Keratinocyte (primary cell): ENCODE results near the gene ETNPPL. TPM values are rescaled to one million over a fixed set of nuclear protein-coding genes. Genes with fewer than 3 reads are reported as not detected.

Experiments
- DNase-seq: peaks from one replicate; pipeline ENCODE4 v3.0.0-alpha.2; 2011; ENCODE audit warnings: low read depth, missing footprints, low spot score
- FAIRE-seq: peaks from 2 replicates; lab custom pipeline; 2011; peaks lifted over from hg19 to GRCh38; lab: Jason Lieb, UNC
- H2AFZ ChIP-seq: 2 replicates; pipeline ENCODE4 v1.6.0; 2012; ENCODE audit warnings: low read length, control low read depth, inconsistent platforms; ENCODE audit not compliant: control insufficient read depth
- H3K27ac ChIP-seq: 2 replicates; pipeline ENCODE4 v1.5.1; 2011; ENCODE audit warnings: low read length; ENCODE audit not compliant: control insufficient read depth, insufficient read depth
- H3K27me3 ChIP-seq: 3 replicates; pipeline ENCODE4 v1.6.0; 2011; ENCODE audit warnings: low read length; ENCODE audit not compliant: control insufficient read depth, insufficient read depth; ENCODE audit errors: extremely low read depth
- H3K36me3 ChIP-seq, 2 experiments: 2 replicates in 1 of 2; 3 replicates in 1 of 2; pipeline ENCODE4 v1.5.1; 2011; ENCODE audit warnings: low read length in 2 of 2, mild to moderate bottlenecking in 1 of 2; ENCODE audit not compliant: control insufficient read depth in 2 of 2, insufficient read depth in 2 of 2; ENCODE audit errors: extremely low read depth in 1 of 2
- H3K4me1 ChIP-seq: 3 replicates; pipeline ENCODE4 v1.5.1; 2011; ENCODE audit warnings: low read length; ENCODE audit not compliant: control insufficient read depth, insufficient read depth; ENCODE audit errors: extremely low read depth
- H3K4me2 ChIP-seq: 3 replicates; pipeline ENCODE4 v1.6.0; 2011; ENCODE audit warnings: low read depth, low read length; ENCODE audit not compliant: control insufficient read depth, insufficient read depth; ENCODE audit errors: extremely low read depth
- H3K4me3 ChIP-seq, 3 experiments: fragments of 200-600 bp in 1 of 3; sonication (generic) in 1 of 3; 2 replicates in 2 of 3; 3 replicates in 1 of 3; pipeline ENCODE4 v1.5.1; 2011 to 2016; ENCODE audit warnings: low read length in 3 of 3, mild to moderate bottlenecking in 3 of 3, control low read depth in 2 of 3, inconsistent platforms in 1 of 3, low read depth in 1 of 3, mixed read lengths in 1 of 3, mixed run types in 1 of 3, moderate library complexity in 1 of 3; ENCODE audit not compliant: control insufficient read depth in 2 of 3, insufficient read depth in 2 of 3; ENCODE audit errors: extremely low read depth in 1 of 3
- H3K79me2 ChIP-seq: 2 replicates; pipeline ENCODE4 v1.6.0; 2012; ENCODE audit warnings: low read length; ENCODE audit not compliant: control insufficient read depth, insufficient read depth
- H3K9ac ChIP-seq: 3 replicates; pipeline ENCODE4 v1.6.0; 2011; ENCODE audit warnings: low read length; ENCODE audit not compliant: control insufficient read depth, insufficient read depth; ENCODE audit errors: extremely low read depth
- H3K9me1 ChIP-seq: 3 replicates; pipeline ENCODE4 v1.6.0; 2011; ENCODE audit warnings: low read length; ENCODE audit not compliant: control insufficient read depth, insufficient read depth; ENCODE audit errors: extremely low read depth
- H3K9me3 ChIP-seq: 2 replicates; pipeline ENCODE4 v1.5.1; 2012; ENCODE audit warnings: low read depth, low read length; ENCODE audit not compliant: control insufficient read depth
- H4K20me1 ChIP-seq: 3 replicates; pipeline ENCODE4 v1.6.0; 2011; ENCODE audit warnings: low read length; ENCODE audit not compliant: control insufficient read depth, insufficient read depth; ENCODE audit errors: extremely low read depth
- CTCF ChIP-seq, 3 experiments: IDR thresholded peaks in 1 of 3; conservative IDR thresholded peaks in 1 of 3; optimal IDR thresholded peaks in 1 of 3; 2 replicates in 2 of 3; 3 replicates in 1 of 3; pipeline versions ENCODE3 to v1.5.1; 2011; ENCODE audit warnings: low read length in 3 of 3, mild to moderate bottlenecking in 3 of 3, moderate library complexity in 2 of 3, control low read depth in 1 of 3, inconsistent platforms in 1 of 3; ENCODE audit not compliant: insufficient read depth in 2 of 3; ENCODE audit errors: extremely low read depth in 1 of 3
- EZH2 ChIP-seq: IDR thresholded peaks from one replicate; pipeline ENCODE4 v1.6.1; 2012; ENCODE audit warnings: inconsistent platforms, mild to moderate bottlenecking, low read length, moderate library complexity
- dilution Hi-C: fragments of 300-500 bp; cut with MboI; formaldehyde crosslinking; loops from one replicate; pipeline ENCODE4 v1.7.0; 2020; ENCODE audit warnings: low sequenced_read_pairs; ENCODE audit not compliant: extremely low pct_ligation_motif_present
- polyA plus RNA-seq, 5 experiments: library from polyadenylated mRNA; depleted of rRNA in 3 of 5; stranded (reverse) in 3 of 5; stranded (forward) in 1 of 5; unstranded in 1 of 5; fragments of >200 nt; gene quantifications; 1 replicate in 1 of 5; 2 replicates in 3 of 5; 3 replicates in 1 of 5; pipeline versions ENCODE4 v1.2.1 to v1.2.3, GENCODE V29; 2011 to 2012; ENCODE audit warnings: missing spikeins in 2 of 5, low read depth in 1 of 5, low replicate concordance in 1 of 5

Gene ETNPPL
- polyA plus RNA-seq, 1 donor (not counting 4 experiments of a cell fraction or from before 2014, with no cell fraction given), result not detected

GRCh38 chr4:108717386-108717785 is 45.5 kb downstream of the ETNPPL start:
- H3K79me2 ChIP-seq, result no peaks in the 10 kb centered on the region
- H3K27ac ChIP-seq, result no peak overlapping the region
- no peaks in the 10 kb centered on the region for H4K20me1 ChIP-seq
- DNase-seq (no peak), FAIRE-seq (no peak)
- no peaks in the 10 kb centered on the region for H3K9me3 ChIP-seq
- no peaks in the 10 kb centered on the region for H3K4me1 ChIP-seq
- no peak overlapping the region for H3K4me3 ChIP-seq
- H3K27me3 ChIP-seq, result no peaks in the 10 kb centered on the region
- H3K9ac ChIP-seq, result no peak overlapping the region
- H2AFZ ChIP-seq, result no peak overlapping the region
- H3K4me2 ChIP-seq, result no peak overlapping the region
- no peaks in the 10 kb centered on the region for H3K9me1 ChIP-seq
- TF ChIP-seq EZH2 (no peak), CTCF (optimal IDR thresholded peaks at IDR 0.05 in 1 of 3, IDR thresholded peaks at IDR 0.05 in 1 of 3, conservative IDR thresholded peaks at IDR 0.05 in 1 of 3; ENCODE audit: extremely low read depth in 1 of 3, insufficient read depth in 2 of 3, low read length in 3 of 3) (no peak)
- no peaks in the 10 kb centered on the region for H3K36me3 ChIP-seq
- dilution Hi-C loops, result no loop called here

GRCh38 chr4:108716340-108716739 is 46.5 kb downstream of the ETNPPL start:
- no peaks in the 10 kb centered on the region for H4K20me1 ChIP-seq
- H3K9me3 ChIP-seq, result no peaks in the 10 kb centered on the region
- no peaks in the 10 kb centered on the region for H3K36me3 ChIP-seq
- no peaks in the 10 kb centered on the region for H3K4me1 ChIP-seq
- TF ChIP-seq EZH2, result no peak
- no peak for TF ChIP-seq CTCF (optimal IDR thresholded peaks at IDR 0.05 in 1 of 3, IDR thresholded peaks at IDR 0.05 in 1 of 3, conservative IDR thresholded peaks at IDR 0.05 in 1 of 3; ENCODE audit: extremely low read depth in 1 of 3, insufficient read depth in 2 of 3, low read length in 3 of 3)
- dilution Hi-C loops, result no loop called here
- H3K27me3 ChIP-seq, result no peaks in the 10 kb centered on the region
- H3K4me2 ChIP-seq, result no peak overlapping the region
- H3K9me1 ChIP-seq, result no peaks in the 10 kb centered on the region
- H3K9ac ChIP-seq, result no peak overlapping the region
- H3K27ac ChIP-seq, result no peak overlapping the region
- H3K4me3 ChIP-seq, result no peak overlapping the region
- FAIRE-seq (no peak), DNase-seq (no peak)
- no peak overlapping the region for H2AFZ ChIP-seq
- no peaks in the 10 kb centered on the region for H3K79me2 ChIP-seq
